ENCODE measurements around the gene USP16.

Gene USP16

GRCh38 chr21:29084372-29084771 is 59.9 kb downstream of the USP16 start:
- no peak for DNase-seq

GRCh38 chr21:29085106-29085752 is 60.8 kb downstream of the USP16 start:
- DNase-seq: no peak

- peak in 1 of 5 donors; percentile 20 for DNase-seq
Measured at GRCh38 chr21:29091033-29091432, 66.6 kb downstream of the USP16 start.

- DNase-seq: no peak
Measured at GRCh38 chr21:29092102-29092959, 67.9 kb downstream of the USP16 start.

- DNase-seq: no peak
Measured at GRCh38 chr21:29096218-29097015, 71.9 kb downstream of the USP16 start.

GRCh38 chr21:29098156-29098555 is 73.7 kb downstream of the USP16 start:
- DNase-seq: no peak

- no peak for DNase-seq
Measured at GRCh38 chr21:29102791-29103257, 78.4 kb downstream of the USP16 start.
